Smooth muscle cell (in vitro differentiated cells): ENCODE measurements around the gene LPP. TPM values are rescaled to one million over a fixed set of nuclear protein-coding genes. Genes with fewer than 3 reads are reported as not detected.
A peak's percentile ranks its signal among the peaks of the same experiment; 100 is the strongest.

Experiments used
- DNase-seq: peaks from one replicate; lab custom pipeline; 2025; ENCODE audit not compliant: unreplicated experiment; lab: John Stamatoyannopoulos, UW
- H2AFZ ChIP-seq: fragments of 200-600 bp; sonication (generic); 2 replicates; pipeline ENCODE4 v1.6.0; 2016; ENCODE audit warnings: antibody characterized with exemption, low read depth, mild to moderate bottlenecking
- H3F3A ChIP-seq: fragments of 200-600 bp; sonication (generic); 2 replicates; pipeline ENCODE4 v1.6.0; 2017; ENCODE audit warnings: antibody characterized with exemption, low read depth
- H3K27ac ChIP-seq: fragments of 200-600 bp; sonication (generic); 2 replicates; pipeline ENCODE4 v1.5.1; 2016; ENCODE audit warnings: low read depth, mild to moderate bottlenecking
- H3K27me3 ChIP-seq: fragments of 200-600 bp; sonication (generic); 2 replicates; pipeline ENCODE4 v1.6.1; 2016; ENCODE audit warnings: low read depth, mild to moderate bottlenecking
- H3K36me3 ChIP-seq: fragments of 200-600 bp; sonication (generic); 2 replicates; pipeline ENCODE4 v1.5.1; 2016; ENCODE audit warnings: low read depth
- H3K4me1 ChIP-seq: fragments of 200-600 bp; sonication (generic); 2 replicates; pipeline ENCODE4 v1.5.1; 2016; ENCODE audit warnings: low read depth
- H3K4me2 ChIP-seq: fragments of 200-600 bp; sonication (generic); 2 replicates; pipeline ENCODE4 v1.6.0; 2016; ENCODE audit warnings: mild to moderate bottlenecking
- H3K4me3 ChIP-seq: fragments of 200-600 bp; sonication (generic); 2 replicates; pipeline ENCODE4 v1.5.1; 2016; ENCODE audit warnings: mild to moderate bottlenecking
- H3K79me2 ChIP-seq: fragments of 200-600 bp; sonication (generic); 2 replicates; pipeline ENCODE4 v1.6.0; 2016; ENCODE audit warnings: low read depth, mild to moderate bottlenecking
- H3K9ac ChIP-seq: fragments of 200-600 bp; sonication (generic); 2 replicates; pipeline ENCODE4 v1.6.0; 2016; ENCODE audit warnings: low read depth
- H3K9me3 ChIP-seq: fragments of 200-600 bp; sonication (generic); replicated peaks from 2 replicates; pipeline ENCODE4 v1.5.1; 2016; ENCODE audit warnings: low read depth
- H4K20me1 ChIP-seq: fragments of 200-600 bp; sonication (generic); 2 replicates; pipeline ENCODE4 v1.6.0; 2016; ENCODE audit warnings: low read depth
- WGBS: methylation state at CpG from one replicate; pipeline ENCODE4 v1.1.7; 2016; ENCODE audit warnings: low lambda C conversion rate; 5-methylcytosine and 5-hydroxymethylcytosine counted together
- polyA plus RNA-seq: library from polyadenylated mRNA; unstranded; fragments of >200 nt; fragmentation: Nextera tagmentation; extraction: Ambion mirVana; gene quantifications from 2 replicates; pipeline ENCODE4 v1.2.1, GENCODE V29; 2016
- total RNA-seq: library from RNA; depleted of rRNA; stranded (reverse); fragments of >200 nt; gene quantifications from 2 replicates; pipeline ENCODE4 v1.2.3, GENCODE V29; 2014
- TF ChIP-seq, protein P1 (sequence below): fragments of 200-600 bp; sonication (generic); IDR thresholded peaks from 2 replicates; pipeline ENCODE4 v1.5.1; 2017; ENCODE audit warnings: borderline replicate concordance, mild to moderate bottlenecking, antibody characterized with exemption; ENCODE audit not compliant: insufficient read depth, poor library complexity, severe bottlenecking

The LPP gene
- total and polyA plus RNA-seq, 2 experiments from 2014 or later, result 42.3 to 128 TPM

DNA sequence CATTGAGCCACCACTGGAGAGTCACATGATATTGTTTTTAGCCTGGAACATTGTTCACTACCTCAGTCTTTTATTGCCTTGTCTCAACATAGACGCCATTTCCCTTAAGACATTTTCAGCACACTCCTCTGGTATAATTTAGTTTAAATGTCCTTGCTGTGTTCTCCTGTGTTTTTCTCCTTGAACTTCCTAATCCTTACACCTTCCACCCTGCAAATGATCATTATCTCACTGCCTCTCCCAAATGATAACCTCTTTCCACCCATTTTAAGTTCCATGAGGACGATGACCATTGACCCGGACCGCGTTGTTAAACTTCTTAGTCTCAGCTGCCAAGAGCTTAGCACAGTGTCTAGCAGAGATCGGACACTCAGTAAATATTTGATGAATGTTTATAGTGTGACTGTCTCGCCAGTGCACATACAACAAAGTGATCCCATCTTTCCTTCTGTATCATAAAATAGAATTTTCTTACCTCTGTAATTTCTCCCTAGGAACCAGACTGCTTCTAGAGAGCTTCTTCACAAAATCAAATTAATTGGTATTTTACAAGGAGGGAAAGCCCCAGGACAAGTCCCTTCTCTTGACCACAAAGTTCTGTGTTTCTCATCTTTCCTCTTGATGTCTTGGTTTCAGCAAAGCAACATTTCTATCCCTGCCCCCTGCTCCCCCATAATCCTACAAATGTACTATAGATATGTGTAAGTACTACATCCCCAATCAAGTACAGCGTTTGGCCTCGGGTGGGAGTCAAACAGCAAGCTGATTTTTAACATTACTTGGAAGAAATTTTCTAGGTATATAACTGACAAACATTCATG is 429.6 kb downstream of the LPP start:
- WGBS, result 39% methylated on average over 9 of the region's 9 CpGs
- Histone ChIP-seq H3K4me3 (peak overlapping the region; percentile 19), H3K9ac (peak overlapping the region; percentile 68)

DNA sequence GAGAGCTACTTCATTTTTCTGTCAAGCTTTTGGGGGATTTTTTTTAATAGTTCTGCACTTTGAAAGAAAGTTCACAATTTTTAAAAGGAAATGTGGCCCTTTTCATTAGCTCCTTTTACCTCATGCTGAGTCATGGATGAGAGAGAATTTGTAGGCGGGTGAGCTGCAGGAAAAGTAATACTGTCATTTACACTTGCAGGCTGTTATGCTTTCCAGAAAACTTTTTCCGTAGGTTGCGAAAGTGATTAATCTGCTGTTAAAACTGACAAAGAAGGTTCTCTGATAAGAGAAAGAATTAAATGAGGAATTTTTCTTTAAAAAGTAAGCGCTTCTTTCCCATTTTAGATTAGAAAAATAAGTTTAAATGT is 430.2 kb downstream of the LPP start:
- Histone ChIP-seq H3K4me3 (peak overlapping the region; percentile 19), H3K27ac (peak overlapping the region; percentile 94), H3F3A (peaks cover 6% of the 10 kb centered on the region), H3K79me2 (peaks cover 23% of the 10 kb centered on the region), H3K4me2 (peak overlapping the region; percentile 77), H3K4me1 (peaks cover 13% of the 10 kb centered on the region), H4K20me1 (no peaks in the 10 kb centered on the region), H3K27me3 (no peaks in the 10 kb centered on the region), H3K9me3 (no peaks in the 10 kb centered on the region), H3K9ac (peak overlapping the region; percentile 68), H2AFZ (no peak overlapping the region), H3K36me3 (no peaks in the 10 kb centered on the region)
- DNase-seq, result no peak
- 12% methylated on average over 4 of the region's 4 CpGs for WGBS
- TF ChIP-seq, protein P1, sequence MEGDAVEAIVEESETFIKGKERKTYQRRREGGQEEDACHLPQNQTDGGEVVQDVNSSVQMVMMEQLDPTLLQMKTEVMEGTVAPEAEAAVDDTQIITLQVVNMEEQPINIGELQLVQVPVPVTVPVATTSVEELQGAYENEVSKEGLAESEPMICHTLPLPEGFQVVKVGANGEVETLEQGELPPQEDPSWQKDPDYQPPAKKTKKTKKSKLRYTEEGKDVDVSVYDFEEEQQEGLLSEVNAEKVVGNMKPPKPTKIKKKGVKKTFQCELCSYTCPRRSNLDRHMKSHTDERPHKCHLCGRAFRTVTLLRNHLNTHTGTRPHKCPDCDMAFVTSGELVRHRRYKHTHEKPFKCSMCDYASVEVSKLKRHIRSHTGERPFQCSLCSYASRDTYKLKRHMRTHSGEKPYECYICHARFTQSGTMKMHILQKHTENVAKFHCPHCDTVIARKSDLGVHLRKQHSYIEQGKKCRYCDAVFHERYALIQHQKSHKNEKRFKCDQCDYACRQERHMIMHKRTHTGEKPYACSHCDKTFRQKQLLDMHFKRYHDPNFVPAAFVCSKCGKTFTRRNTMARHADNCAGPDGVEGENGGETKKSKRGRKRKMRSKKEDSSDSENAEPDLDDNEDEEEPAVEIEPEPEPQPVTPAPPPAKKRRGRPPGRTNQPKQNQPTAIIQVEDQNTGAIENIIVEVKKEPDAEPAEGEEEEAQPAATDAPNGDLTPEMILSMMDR, result no peak

More for the DNA sequence above, 429.6 kb downstream of the LPP start:
- no peaks in the 10 kb centered on the region for H3K9me3 ChIP-seq
- H3K4me2 ChIP-seq, result peak overlapping the region; percentile 77
- no peaks in the 10 kb centered on the region for H4K20me1 ChIP-seq
- no peak for DNase-seq
- no peak overlapping the region for H2AFZ ChIP-seq
- H3K27ac ChIP-seq, result peak overlapping the region; percentile 94
- no peaks in the 10 kb centered on the region for H3K36me3 ChIP-seq
- peaks cover 6% of the 10 kb centered on the region for H3F3A ChIP-seq
- no peaks in the 10 kb centered on the region for H3K27me3 ChIP-seq
- H3K79me2 ChIP-seq, result peaks cover 23% of the 10 kb centered on the region
- peaks cover 13% of the 10 kb centered on the region for H3K4me1 ChIP-seq
- TF ChIP-seq, protein P1, result no peak

DNA sequence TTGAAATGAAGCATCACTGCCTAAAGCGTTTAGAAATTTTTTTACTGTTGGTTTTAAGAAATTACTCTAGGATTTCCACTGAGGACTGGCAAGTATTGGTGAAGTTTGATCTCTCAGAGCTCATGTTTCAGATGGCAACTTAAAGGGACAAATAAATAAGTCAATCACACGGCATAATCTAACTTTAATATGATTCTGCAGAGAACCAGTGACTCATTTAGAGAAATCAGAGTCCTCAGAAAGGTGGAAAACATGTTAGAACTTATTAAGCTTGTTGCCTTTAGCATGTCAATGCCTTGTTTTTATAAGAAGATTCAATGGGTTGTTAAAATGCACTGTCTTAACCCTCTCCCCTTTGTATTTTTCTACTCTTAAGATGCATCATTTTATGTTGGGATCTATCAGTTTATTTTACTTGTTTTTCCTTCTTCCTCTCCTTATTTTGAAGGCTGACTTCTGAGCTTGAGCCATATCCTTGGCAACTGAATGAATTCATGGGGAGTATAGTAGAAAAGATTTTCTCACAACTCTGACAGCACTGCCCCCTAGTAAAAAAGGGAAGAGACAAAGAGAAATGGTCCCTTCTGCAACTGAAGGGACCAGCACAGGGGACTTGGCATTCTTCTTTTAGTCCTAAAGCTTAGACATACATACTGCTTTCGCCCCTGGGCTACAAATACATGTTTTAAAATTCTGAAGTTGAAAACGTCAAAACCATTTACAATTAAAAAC is 431.2 kb downstream of the LPP start:
- Histone ChIP-seq H3K27me3 (no peaks in the 10 kb centered on the region), H3K9ac (no peak overlapping the region), H3K4me2 (peak overlapping the region; percentile 77), H3K4me3 (no peak overlapping the region), H3K9me3 (no peaks in the 10 kb centered on the region), H3K27ac (peak overlapping the region; percentile 94), H3K36me3 (no peaks in the 10 kb centered on the region), H3K4me1 (peaks cover 13% of the 10 kb centered on the region), H2AFZ (no peak overlapping the region), H3F3A (peaks cover 6% of the 10 kb centered on the region), H3K79me2 (peaks cover 26% of the 10 kb centered on the region), H4K20me1 (no peaks in the 10 kb centered on the region)
- DNase-seq, result no peak
- TF ChIP-seq, protein P1, result no peak
- 62% methylated on average over 4 of the region's 4 CpGs for WGBS
